ENCODE results near the gene HECA. TPM values are rescaled to one million over a fixed set of nuclear protein-coding genes. Genes with fewer than 3 reads are reported as not detected.

HECA gene
- polyA plus RNA-seq, 3 donors = 2.1 to 28.7 (median 3.3) TPM

GRCh38 chr6:139153855-139154254 lies 19.0 kb downstream of the HECA start:
- peaks cover 100% of the 10 kb centered on the region for H4K20me1 ChIP-seq (ENCODE audit: insufficient read depth, low read length)
- no peak for DNase-seq
- no peaks in the 10 kb centered on the region for H3K9me3 ChIP-seq (replicated peaks in 1 of 2; ENCODE audit: control insufficient read depth in 1 of 2, insufficient read depth in 1 of 2, low read length in 2 of 2)
- no peak for TF ChIP-seq CTCF (IDR thresholded peaks at IDR 0.05)
- peaks cover 10 to 15% of the 10 kb centered on the region in 2 donors for H3K4me1 ChIP-seq (ENCODE audit: control insufficient read depth in 1 of 2, insufficient read depth in 2 of 2, low read length in 2 of 2)
- peaks cover 0 to 18% of the 10 kb centered on the region in 2 donors for H3K36me3 ChIP-seq (replicated peaks in 1 of 2; ENCODE audit: control insufficient read depth in 1 of 2, insufficient read depth in 2 of 2, low read length in 2 of 2)
- no peak overlapping the region for H3K4me2 ChIP-seq (replicated peaks; ENCODE audit: extremely low read depth, low read length, poor library complexity, severe bottlenecking)
- H3K27me3 ChIP-seq (ENCODE audit: control insufficient read depth in 2 of 2, insufficient read depth in 2 of 2, low read length in 2 of 2) = no peaks in the 10 kb centered on the region
- H2AFZ ChIP-seq (ENCODE audit: insufficient read depth, low read depth, low read length, poor library complexity, severe bottlenecking) = no peak overlapping the region
- H3K27ac ChIP-seq (ENCODE audit: low read depth in 1 of 2, low read length in 2 of 2) = no peak overlapping the region
- Mint-ChIP-seq H3K4me1 (peaks cover 33% of the 10 kb centered on the region), H3K27ac (no peak overlapping the region), H3K27me3 (ENCODE audit: low read depth in 3 of 3) (peaks cover 0 to 2% (median 0%) of the 10 kb centered on the region in 3 donors), H3K4me3 (no peak overlapping the region), H3K36me3 (peaks cover 15 to 36% of the 10 kb centered on the region in 2 donors), H3K9me3 (no peaks in the 10 kb centered on the region)
- intact Hi-C loops (cut with micrococcal nuclease) = no loop called here
- no peak overlapping the region for H3K9ac ChIP-seq (ENCODE audit: insufficient read depth, low read length, poor library complexity, severe bottlenecking)
- peaks cover 99% of the 10 kb centered on the region for H3K79me2 ChIP-seq (ENCODE audit: insufficient read depth, low read length)
- no peak overlapping the region for H3K4me3 ChIP-seq (replicated peaks in 1 of 3; ENCODE audit: low read depth in 2 of 3, low read length in 3 of 3)

DNA sequence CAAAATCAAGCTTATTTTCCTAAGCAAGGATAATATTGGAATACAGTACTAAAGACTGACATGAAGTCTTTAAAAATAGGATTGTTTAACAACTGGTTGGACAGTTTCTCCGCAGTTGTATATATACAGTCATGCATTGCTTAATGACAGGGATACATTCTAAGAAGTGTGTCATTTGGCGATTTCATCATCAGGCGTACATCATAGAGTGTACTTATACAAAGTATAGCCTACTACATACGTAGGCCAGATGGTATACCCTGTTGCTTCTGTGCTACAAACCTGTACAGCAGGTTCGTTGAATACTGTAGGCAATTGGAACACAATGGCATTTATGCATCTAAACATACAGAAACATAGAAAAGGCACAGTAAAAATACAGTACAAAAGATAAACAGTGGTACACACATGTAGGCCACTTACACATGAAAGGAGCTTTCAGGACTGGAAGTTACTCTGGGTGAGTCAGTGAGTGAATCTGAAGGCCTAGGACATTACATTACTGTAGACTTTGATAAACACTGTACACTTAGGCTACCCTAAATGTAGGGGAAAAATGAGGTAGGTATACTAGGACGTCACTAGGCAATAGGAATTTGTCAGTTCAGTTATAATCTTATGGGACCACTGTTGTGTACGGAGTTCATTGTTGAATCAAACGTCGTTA lies 20.1 kb downstream of the HECA start:
- Histone ChIP-seq H3K27me3 (ENCODE audit: control insufficient read depth in 2 of 2, insufficient read depth in 2 of 2, low read length in 2 of 2) (no peaks in the 10 kb centered on the region), H3K4me1 (ENCODE audit: control insufficient read depth in 1 of 2, insufficient read depth in 2 of 2, low read length in 2 of 2) (peaks cover 0 to 4% of the 10 kb centered on the region in 2 donors), H3K27ac (ENCODE audit: low read depth in 1 of 2, low read length in 2 of 2) (peak overlapping the region in 1 of 2 donors; percentile 59), H4K20me1 (ENCODE audit: insufficient read depth, low read length) (peaks cover 100% of the 10 kb centered on the region), H3K9me3 (replicated peaks in 1 of 2; ENCODE audit: control insufficient read depth in 1 of 2, insufficient read depth in 1 of 2, low read length in 2 of 2) (no peaks in the 10 kb centered on the region), H2AFZ (ENCODE audit: insufficient read depth, low read depth, low read length, poor library complexity, severe bottlenecking) (no peak overlapping the region), H3K4me3 (replicated peaks in 1 of 3; ENCODE audit: low read depth in 2 of 3, low read length in 3 of 3) (no peak overlapping the region), H3K36me3 (replicated peaks in 1 of 2; ENCODE audit: control insufficient read depth in 1 of 2, insufficient read depth in 2 of 2, low read length in 2 of 2) (peaks cover 0 to 18% of the 10 kb centered on the region in 2 donors), H3K4me2 (replicated peaks; ENCODE audit: extremely low read depth, low read length, poor library complexity, severe bottlenecking) (no peak overlapping the region), H3K9ac (ENCODE audit: insufficient read depth, low read length, poor library complexity, severe bottlenecking) (no peak overlapping the region), H3K79me2 (ENCODE audit: insufficient read depth, low read length) (peaks cover 99% of the 10 kb centered on the region)
- Mint-ChIP-seq H3K4me3 (no peak overlapping the region), H3K27ac (peak overlapping the region in 3 of 7 donors; percentile 7 to 59 (median 15)), H3K36me3 (peaks cover 21 to 34% of the 10 kb centered on the region in 2 donors), H3K9me3 (no peaks in the 10 kb centered on the region), H3K27me3 (ENCODE audit: low read depth in 3 of 3) (peaks cover 0 to 2% (median 0%) of the 10 kb centered on the region in 3 donors), H3K4me1 (peaks cover 24% of the 10 kb centered on the region)
- TF ChIP-seq CTCF (IDR thresholded peaks at IDR 0.05) = no peak
- no CpG with 5 or more reads among the region's 9 CpGs for WGBS (ENCODE audit: insufficient coverage)
- intact Hi-C loops (cut with micrococcal nuclease) = no loop called here
- DNase-seq = peak; percentile 40 to 61 (median 48)
